RWPE2 (cell line): ENCODE measurements around the gene FIBIN.

Experiments
- ATAC-seq: fragments of 200-7000 bp; cut with Tn5 transposase; 3 replicates; pipeline ENCODE4 v1.9.1; 2021; ENCODE audit warnings: low read depth
- DNase-seq: peaks from one replicate; pipeline ENCODE4 v3.0.0-alpha.2; 2020; ENCODE audit warnings: low spot score
- H3K27ac ChIP-seq: fragments of 450-650 bp; 2 replicates; pipeline ENCODE4 v1.5.1; 2017; ENCODE audit warnings: mild to moderate bottlenecking; ENCODE audit not compliant: poor library complexity, severe bottlenecking
- H3K27me3 ChIP-seq: fragments of 250-450 bp; sonication (Bioruptor Pico); 2 replicates; pipeline ENCODE4 v1.5.1; 2021; ENCODE audit warnings: mild to moderate bottlenecking, moderate library complexity; ENCODE audit not compliant: insufficient read depth, poor library complexity, severe bottlenecking
- H3K36me3 ChIP-seq: fragments of 250-450 bp; sonication (Bioruptor Pico); 2 replicates; pipeline ENCODE4 v1.5.1; 2020; ENCODE audit warnings: low read depth, mild to moderate bottlenecking, moderate library complexity
- H3K4me1 ChIP-seq: fragments of 250-450 bp; sonication (Bioruptor Pico); 2 replicates; pipeline ENCODE4 v1.5.1; 2021; ENCODE audit warnings: mild to moderate bottlenecking, moderate library complexity; ENCODE audit not compliant: insufficient read depth, poor library complexity, severe bottlenecking
- H3K4me3 ChIP-seq: fragments of 250-450 bp; sonication (Bioruptor Pico); 2 replicates; pipeline ENCODE4 v1.5.1; 2021; ENCODE audit warnings: mild to moderate bottlenecking, moderate library complexity; ENCODE audit not compliant: severe bottlenecking
- H3K9me3 ChIP-seq: fragments of 250-450 bp; sonication (Bioruptor Pico); 2 replicates; pipeline ENCODE4 v1.5.1; 2021; ENCODE audit warnings: mild to moderate bottlenecking, moderate library complexity; ENCODE audit not compliant: severe bottlenecking
- CTCF ChIP-seq: fragments of 450-650 bp; IDR thresholded peaks from one replicate; pipeline ENCODE4 v1.5.1; 2017; ENCODE audit warnings: mild to moderate bottlenecking, moderate library complexity; ENCODE audit not compliant: poor library complexity, severe bottlenecking

Gene FIBIN

GRCh38 chr11:26947904-26948639 lies 45.8 kb upstream of the FIBIN start:
- H3K4me3 ChIP-seq = no peak overlapping the region
- H3K9me3 ChIP-seq = no peaks in the 10 kb centered on the region
- peak; percentile 28 for ATAC-seq

GRCh38 chr11:26948881-26949280 lies 45.0 kb upstream of the FIBIN start:
- Histone ChIP-seq H3K27me3 (no peaks in the 10 kb centered on the region), H3K4me3 (no peak overlapping the region), H3K9me3 (no peaks in the 10 kb centered on the region), H3K4me1 (peaks cover 30% of the 10 kb centered on the region), H3K27ac (peak overlapping the region; percentile 87), H3K36me3 (no peaks in the 10 kb centered on the region)
- no peak for ATAC-seq
- no peak for TF ChIP-seq CTCF
- DNase-seq = no peak

More at GRCh38 chr11:26947904-26948639, 45.8 kb upstream of the FIBIN start:
- TF ChIP-seq CTCF = no peak
- Histone ChIP-seq H3K27me3 (no peaks in the 10 kb centered on the region), H3K36me3 (no peaks in the 10 kb centered on the region), H3K4me1 (peaks cover 30% of the 10 kb centered on the region), H3K27ac (peak overlapping the region; percentile 87)
- no peak for DNase-seq

GRCh38 chr11:26949846-26950245 lies 44.1 kb upstream of the FIBIN start:
- no peak for TF ChIP-seq CTCF
- Histone ChIP-seq H3K4me3 (no peak overlapping the region), H3K4me1 (peaks cover 30% of the 10 kb centered on the region), H3K9me3 (no peaks in the 10 kb centered on the region), H3K27me3 (no peaks in the 10 kb centered on the region), H3K27ac (no peak overlapping the region), H3K36me3 (no peaks in the 10 kb centered on the region)
- ATAC-seq (no peak), DNase-seq (no peak)

GRCh38 chr11:26950260-26950719 lies 43.6 kb upstream of the FIBIN start:
- TF ChIP-seq CTCF = no peak
- Histone ChIP-seq H3K27me3 (no peaks in the 10 kb centered on the region), H3K27ac (no peak overlapping the region), H3K4me3 (no peak overlapping the region), H3K4me1 (peaks cover 30% of the 10 kb centered on the region), H3K36me3 (no peaks in the 10 kb centered on the region), H3K9me3 (no peaks in the 10 kb centered on the region)
- DNase-seq = no peak
- no peak for ATAC-seq
